ENCODE results near the gene AUTS2. TPM values are rescaled to one million over a fixed set of nuclear protein-coding genes. Genes with fewer than 3 reads are reported as not detected.

AUTS2 gene
- total and polyA plus RNA-seq, 10 of the 15 experiments (the other 5 are each of a cell fraction or from before 2014, with no cell fraction given), result 6.4 to 55.6 (median 21.6) TPM

DNA sequence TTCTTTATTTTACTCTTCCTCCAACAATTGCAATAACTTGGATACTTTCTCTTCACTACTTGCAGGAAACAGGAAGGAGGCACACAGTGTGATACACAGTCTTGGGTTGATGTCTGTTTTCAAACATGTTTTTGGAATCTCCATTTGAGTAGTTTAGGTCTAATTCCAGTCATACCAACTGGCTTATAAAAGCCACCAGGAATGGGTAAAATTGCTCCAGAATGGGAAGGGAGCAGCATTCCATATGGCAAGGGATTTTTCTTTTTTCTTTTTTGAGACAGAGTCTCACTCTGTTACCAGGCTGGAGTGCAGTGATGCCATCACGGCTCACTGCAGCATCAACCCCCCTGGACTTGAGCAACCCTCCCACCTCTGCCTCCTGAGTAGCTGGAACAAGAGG is 988.5 kb downstream of the AUTS2 start:
- ChIA-PET POLR2A (no interaction called here), CTCF (no interaction called here), SMC1A (ENCODE audit: uncharacterized antibody, unreplicated experiment) (no interaction called here), RAD21 (ENCODE audit: unreplicated experiment) (no interaction called here)
- no peak overlapping the region for H3K9ac ChIP-seq (ENCODE audit: control insufficient read depth, insufficient read depth, low read length)
- intact Hi-C loops (cut with micrococcal nuclease; ENCODE audit: unreplicated experiment), result no loop called here
- no peaks in the 10 kb centered on the region for H3K27me3 ChIP-seq (replicated peaks in 1 of 2; ENCODE audit: control insufficient read depth in 2 of 2, insufficient read depth in 2 of 2, low read length in 1 of 2)
- in situ Hi-C loops (cut with MboI), result no loop called here
- H3K27ac ChIP-seq (ENCODE audit: control insufficient read depth, insufficient read depth), result no peak overlapping the region
- FAIRE-seq, result no peak
- no peaks in the 10 kb centered on the region for H3K9me3 ChIP-seq (replicated peaks; ENCODE audit: control insufficient read depth, insufficient read depth, low read length)
- no peaks in the 10 kb centered on the region for H3K36me3 ChIP-seq (ENCODE audit: control insufficient read depth in 2 of 2, insufficient read depth in 2 of 2, low read length in 1 of 2)
- no peak overlapping the region for H3K4me2 ChIP-seq (ENCODE audit: control insufficient read depth, insufficient read depth)
- ATAC-seq, result no peak
- DNase-seq (ENCODE audit: low read depth, low spot score), result no peak
- 79% methylated on average over 1 of the region's 1 CpG for WGBS (ENCODE audit: insufficient coverage, insufficient replicate concordance, low lambda C conversion rate, missing lambda C conversion rate)
- H3K4me3 ChIP-seq, result no peak overlapping the region
- H3K79me2 ChIP-seq (ENCODE audit: control insufficient read depth, insufficient read depth, low read length), result no peaks in the 10 kb centered on the region
- TF ChIP-seq NR2F1 (conservative IDR thresholded peaks at IDR 0.05), result no peak
- no peak for TF ChIP-seq SREBF1 (IDR thresholded peaks at IDR 0.05; ENCODE audit: low read length)
- no peak for TF ChIP-seq SMAD5 (IDR thresholded peaks at IDR 0.05; ENCODE audit: low read depth)
- no peak for TF ChIP-seq MTA2 (IDR thresholded peaks at IDR 0.05; ENCODE audit: low read depth)
- no peak for TF ChIP-seq HDAC6 (IDR thresholded peaks at IDR 0.05; ENCODE audit: unreplicated experiment)
- no peak for TF ChIP-seq HCFC1 (IDR thresholded peaks at IDR 0.05; ENCODE audit: low read length)
- no peak for TF ChIP-seq ZBTB4 (CRISPR knock-in tag; IDR thresholded peaks at IDR 0.05)
- no peak for TF ChIP-seq NBN (IDR thresholded peaks at IDR 0.05)
- no peak for TF ChIP-seq SIX5 (IDR thresholded peaks at IDR 0.05; ENCODE audit: low read depth, low read length, severe bottlenecking)
- no peak for TF ChIP-seq PML (IDR thresholded peaks at IDR 0.05; ENCODE audit: low read length)
- no peak for TF ChIP-seq KAT2A (conservative IDR thresholded peaks at IDR 0.05; ENCODE audit: control insufficient read depth, low read depth, low read length)
- TF ChIP-seq EGR1 (IDR thresholded peaks at IDR 0.05; ENCODE audit: borderline replicate concordance in 1 of 2, low read depth in 2 of 2, low read length in 2 of 2), result no peak
- no peak for TF ChIP-seq NR2C2 (IDR thresholded peaks at IDR 0.05; ENCODE audit: borderline replicate concordance, control insufficient read depth, insufficient read length, low read depth)
- no peak for TF ChIP-seq YY1 (IDR thresholded peaks at IDR 0.05; ENCODE audit: low read depth, low read length)
- TF ChIP-seq BCL11A (IDR thresholded peaks at IDR 0.05; ENCODE audit: low read depth, low read length), result no peak
- no peak for TF ChIP-seq PKNOX1 (IDR thresholded peaks at IDR 0.05)
- no peak for TF ChIP-seq PAX5 (IDR thresholded peaks at IDR 0.05; ENCODE audit: borderline replicate concordance, low read depth, low read length)
- no peak for TF ChIP-seq LARP7 (IDR thresholded peaks at IDR 0.05)
- no peak for TF ChIP-seq CHD4 (IDR thresholded peaks at IDR 0.05)
- no peak for TF ChIP-seq CBX5 (IDR thresholded peaks at IDR 0.05; ENCODE audit: low read depth)
- H2AFZ ChIP-seq (ENCODE audit: control insufficient read depth, low read depth, low read length), result no peak overlapping the region
- BruUV-seq (replicated peaks), result no TSS peak
- H4K20me1 ChIP-seq (ENCODE audit: control insufficient read depth, insufficient read depth), result no peaks in the 10 kb centered on the region
- H3K4me1 ChIP-seq (ENCODE audit: control insufficient read depth, insufficient read depth, low read length), result peaks cover 14% of the 10 kb centered on the region

Data from GM12878 (cell line).